GM12864 (cell line): ENCODE data around the gene MCEE.

Source experiments
- DNase-seq: peaks from one replicate; pipeline ENCODE4 v3.0.0-alpha.2; 2011; ENCODE audit warnings: low read depth
- H3K4me3 ChIP-seq: 2 replicates; pipeline ENCODE4 v1.5.1; 2011; ENCODE audit warnings: mild to moderate bottlenecking, low read depth, low read length, control low read depth
- TF ChIP-seq, protein P1 (sequence below): IDR thresholded peaks from 2 replicates; pipeline ENCODE4 v1.5.1; 2011; ENCODE audit warnings: low read depth, mild to moderate bottlenecking, moderate library complexity, low read length, control low read depth, inconsistent platforms; ENCODE audit errors: missing control alignments

The MCEE gene

GRCh38 chr2:71155846-71156245 is 25.8 kb upstream of the MCEE start:
- TF ChIP-seq, protein P1, sequence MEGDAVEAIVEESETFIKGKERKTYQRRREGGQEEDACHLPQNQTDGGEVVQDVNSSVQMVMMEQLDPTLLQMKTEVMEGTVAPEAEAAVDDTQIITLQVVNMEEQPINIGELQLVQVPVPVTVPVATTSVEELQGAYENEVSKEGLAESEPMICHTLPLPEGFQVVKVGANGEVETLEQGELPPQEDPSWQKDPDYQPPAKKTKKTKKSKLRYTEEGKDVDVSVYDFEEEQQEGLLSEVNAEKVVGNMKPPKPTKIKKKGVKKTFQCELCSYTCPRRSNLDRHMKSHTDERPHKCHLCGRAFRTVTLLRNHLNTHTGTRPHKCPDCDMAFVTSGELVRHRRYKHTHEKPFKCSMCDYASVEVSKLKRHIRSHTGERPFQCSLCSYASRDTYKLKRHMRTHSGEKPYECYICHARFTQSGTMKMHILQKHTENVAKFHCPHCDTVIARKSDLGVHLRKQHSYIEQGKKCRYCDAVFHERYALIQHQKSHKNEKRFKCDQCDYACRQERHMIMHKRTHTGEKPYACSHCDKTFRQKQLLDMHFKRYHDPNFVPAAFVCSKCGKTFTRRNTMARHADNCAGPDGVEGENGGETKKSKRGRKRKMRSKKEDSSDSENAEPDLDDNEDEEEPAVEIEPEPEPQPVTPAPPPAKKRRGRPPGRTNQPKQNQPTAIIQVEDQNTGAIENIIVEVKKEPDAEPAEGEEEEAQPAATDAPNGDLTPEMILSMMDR, result no peak
- H3K4me3 ChIP-seq, result no peak overlapping the region
- no peak for DNase-seq

DNA sequence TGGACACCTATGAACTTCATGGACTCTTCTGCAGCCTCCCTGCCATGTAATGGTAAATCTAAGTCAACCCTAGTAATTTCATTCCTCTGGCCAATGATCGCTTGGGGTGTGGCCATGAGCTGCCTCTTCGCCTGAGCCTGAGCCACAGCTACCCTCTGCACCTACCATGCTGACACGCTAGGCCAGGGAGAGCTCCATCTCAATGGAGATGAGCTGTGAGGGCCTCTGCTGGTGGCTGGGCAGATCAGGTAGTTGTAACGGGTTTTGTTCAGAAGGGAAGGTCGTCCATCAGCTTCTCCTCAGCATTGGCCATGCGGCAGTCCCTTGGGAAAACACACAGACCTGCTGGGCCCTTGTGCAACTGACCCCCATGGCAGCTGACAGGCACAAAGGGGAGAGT is 24.8 kb upstream of the MCEE start:
- TF ChIP-seq, protein P1, result peak; percentile 64
- DNase-seq, result no peak
- no peak overlapping the region for H3K4me3 ChIP-seq

- TF ChIP-seq, protein P1, result no peak
- H3K4me3 ChIP-seq, result no peak overlapping the region
- no peak for DNase-seq
Observed at GRCh38 chr2:71154279-71154678, 24.2 kb upstream of the MCEE start.

GRCh38 chr2:71153585-71154224 is 23.7 kb upstream of the MCEE start:
- TF ChIP-seq, protein P1, result no peak
- DNase-seq, result no peak
- no peak overlapping the region for H3K4me3 ChIP-seq

- TF ChIP-seq, protein P1, result no peak
- no peak for DNase-seq
- no peak overlapping the region for H3K4me3 ChIP-seq
Observed at GRCh38 chr2:71151620-71152019, 21.6 kb upstream of the MCEE start.

- no peak for DNase-seq
- TF ChIP-seq, protein P1, result peak; percentile 3
- no peak overlapping the region for H3K4me3 ChIP-seq
Observed at GRCh38 chr2:71150082-71150816, 20.2 kb upstream of the MCEE start.
